ENCODE measurements around the gene TRIM21. TPM values are rescaled to one million over a fixed set of nuclear protein-coding genes. Genes with fewer than 3 reads are reported as not detected.
"Not testable (repeated sequence)": the region's sequence is repeated elsewhere in the genome, so short reads cannot be mapped to it uniquely, and the experiment has no call there.

TRIM21 gene
- polyA plus RNA-seq, 2 of the 4 experiments (the other 2 are of a cell fraction) = 11.3 to 15.6 TPM

GRCh38 chr11:4348142-4348541 lies 45.4 kb downstream of the TRIM21 start:
- H3K4me1 ChIP-seq; H3K27ac ChIP-seq; H3K4me3 ChIP-seq; FAIRE-seq; DNase-seq (ENCODE audit: low read depth in 1 of 2, low spot score in 1 of 2); ATAC-seq; CTCF ChIA-PET; H3K9me3 ChIP-seq; POLR2A ChIA-PET; H3K4me2 ChIP-seq: not testable (repeated sequence)
- WGBS (ENCODE audit: missing lambda C conversion rate) = 10% methylated on average over 1 of the region's 5 CpGs

DNA sequence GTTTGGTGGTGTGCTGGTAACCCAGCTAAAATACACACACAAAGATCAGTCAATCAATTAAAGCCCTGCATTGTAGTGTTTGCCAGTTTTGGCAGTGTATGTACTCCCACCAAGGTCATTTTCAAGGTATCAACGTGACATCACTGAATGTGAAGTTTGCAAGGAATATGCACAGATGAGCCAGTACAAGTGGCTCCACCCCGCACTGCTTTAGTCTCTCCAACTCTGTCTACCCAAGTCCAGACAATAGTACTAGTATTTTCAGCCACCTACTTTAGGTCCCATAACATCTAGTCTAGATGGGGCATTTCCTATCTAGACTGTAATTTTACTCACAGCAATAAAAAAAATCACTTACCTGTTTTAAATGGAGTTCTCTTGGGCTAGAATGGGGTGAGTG lies 48.1 kb downstream of the TRIM21 start:
- H3K4me1 ChIP-seq; FAIRE-seq; ATAC-seq; H3K4me3 ChIP-seq; DNase-seq (ENCODE audit: low read depth in 1 of 2, low spot score in 1 of 2); H3K9me3 ChIP-seq; H3K27ac ChIP-seq; H3K4me2 ChIP-seq; CTCF ChIA-PET; POLR2A ChIA-PET: not testable (repeated sequence)
- WGBS (ENCODE audit: missing lambda C conversion rate) = 32% methylated on average over 1 of the region's 2 CpGs

Other genes with a start within 250 kb of the TRIM21 start
- not detected in 2 replicates for gene OR52B4, start 25.3 kb downstream of the TRIM21 start, polyA plus RNA-seq (2011; rRNA removed)
- not detected in 3 replicates for gene OR52B4, start 25.3 kb downstream of the TRIM21 start, polyA plus RNA-seq (2017; fragmentation: RNase III; extraction: RNeasy Plus Mini Kit Qiagen cat#74134 plus additional on column Dnase treatment)
- gene OR52K2, start 55.6 kb upstream of the TRIM21 start, polyA plus RNA-seq (2011; rRNA removed) = not detected in 2 replicates
- gene OR52K2, start 55.6 kb upstream of the TRIM21 start, polyA plus RNA-seq (2017; fragmentation: RNase III; extraction: RNeasy Plus Mini Kit Qiagen cat#74134 plus additional on column Dnase treatment) = not detected in 3 replicates
- not detected in 2 replicates for gene OR52K1, start 88.9 kb upstream of the TRIM21 start, polyA plus RNA-seq (2011; rRNA removed)
- gene OR52K1, start 88.9 kb upstream of the TRIM21 start, polyA plus RNA-seq (2017; fragmentation: RNase III; extraction: RNeasy Plus Mini Kit Qiagen cat#74134 plus additional on column Dnase treatment) = not detected in 3 replicates
- not detected in 2 replicates for gene OR52M1, start 151.5 kb upstream of the TRIM21 start, polyA plus RNA-seq (2011; rRNA removed)
- gene OR52M1, start 151.5 kb upstream of the TRIM21 start, polyA plus RNA-seq (2017; fragmentation: RNase III; extraction: RNeasy Plus Mini Kit Qiagen cat#74134 plus additional on column Dnase treatment) = not detected in 3 replicates
- not detected in 2 replicates for gene OR52I2, start 188.0 kb upstream of the TRIM21 start, polyA plus RNA-seq (2011; rRNA removed)
- not detected in 3 replicates for gene OR52I2, start 188.0 kb upstream of the TRIM21 start, polyA plus RNA-seq (2017; fragmentation: RNase III; extraction: RNeasy Plus Mini Kit Qiagen cat#74134 plus additional on column Dnase treatment)
- gene OR52I1, start 200.3 kb upstream of the TRIM21 start, polyA plus RNA-seq (2011; rRNA removed) = not detected in 2 replicates
- gene OR52I1, start 200.3 kb upstream of the TRIM21 start, polyA plus RNA-seq (2017; fragmentation: RNase III; extraction: RNeasy Plus Mini Kit Qiagen cat#74134 plus additional on column Dnase treatment) = not detected in 3 replicates
- gene TRIM68, start 214.5 kb upstream of the TRIM21 start, polyA plus RNA-seq (2011; rRNA removed) = 9.6 and 11.6 TPM in 2 replicates
- gene TRIM68, start 214.5 kb upstream of the TRIM21 start, polyA plus RNA-seq (2017; fragmentation: RNase III; extraction: RNeasy Plus Mini Kit Qiagen cat#74134 plus additional on column Dnase treatment) = 9.6 to 10.8 TPM (median 9.7 TPM) in 3 replicates
- not detected in 2 replicates for gene OR51D1, start 243.8 kb upstream of the TRIM21 start, polyA plus RNA-seq (2011; rRNA removed)
- not detected in 3 replicates for gene OR51D1, start 243.8 kb upstream of the TRIM21 start, polyA plus RNA-seq (2017; fragmentation: RNase III; extraction: RNeasy Plus Mini Kit Qiagen cat#74134 plus additional on column Dnase treatment)